ENCODE data around the gene SHROOM3.

Gene SHROOM3

GRCh38 chr4:76781698-76782595 is 346.9 kb downstream of the SHROOM3 start:
- DNase-seq (ENCODE audit: low spot score) = no peak

DNA sequence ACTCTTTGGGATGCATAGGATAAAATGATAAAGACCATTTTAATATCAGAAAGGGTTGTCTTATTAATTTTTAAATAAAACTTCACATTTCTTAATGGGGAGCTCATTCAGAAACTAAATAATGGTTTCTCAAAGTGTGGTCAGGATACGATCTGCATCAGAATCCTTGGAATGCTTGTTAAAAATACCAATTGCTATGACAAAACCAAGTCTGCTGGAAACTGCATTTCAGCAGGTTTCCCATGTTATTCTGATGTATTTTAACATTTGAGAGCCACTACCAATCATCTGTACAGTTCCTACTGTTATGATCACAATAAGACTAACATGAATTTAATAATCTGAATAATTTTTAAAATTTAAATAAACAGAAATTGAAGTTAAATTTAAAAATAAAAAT is 347.8 kb downstream of the SHROOM3 start:
- no peak for DNase-seq (ENCODE audit: low spot score)

- no peak for DNase-seq (ENCODE audit: low spot score)
Measured at GRCh38 chr4:76783836-76784235, 348.8 kb downstream of the SHROOM3 start.

GRCh38 chr4:76784237-76784636 is 349.2 kb downstream of the SHROOM3 start:
- DNase-seq (ENCODE audit: low spot score) = no peak

GRCh38 chr4:76787898-76788297 is 352.9 kb downstream of the SHROOM3 start:
- DNase-seq (ENCODE audit: low spot score) = no peak

DNA sequence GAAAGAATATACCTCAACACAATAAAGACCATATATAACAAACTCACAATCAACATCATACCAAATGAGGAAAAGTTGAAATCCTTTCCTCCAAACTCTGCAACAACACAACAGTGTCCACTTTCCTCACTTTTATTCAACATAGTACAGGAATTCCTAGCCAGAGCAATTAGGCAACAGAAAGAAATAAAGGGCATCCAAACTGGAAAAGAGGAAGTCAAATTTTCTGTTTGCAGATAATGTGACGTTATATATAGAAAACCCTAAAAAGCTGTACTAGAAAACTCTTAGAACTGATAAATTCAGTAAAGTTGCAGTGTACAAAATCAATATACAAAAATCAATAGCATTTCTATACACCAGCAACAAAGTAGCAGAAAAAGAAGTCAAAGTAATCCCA is 355.3 kb downstream of the SHROOM3 start:
- DNase-seq (ENCODE audit: low spot score) = no peak

DNA sequence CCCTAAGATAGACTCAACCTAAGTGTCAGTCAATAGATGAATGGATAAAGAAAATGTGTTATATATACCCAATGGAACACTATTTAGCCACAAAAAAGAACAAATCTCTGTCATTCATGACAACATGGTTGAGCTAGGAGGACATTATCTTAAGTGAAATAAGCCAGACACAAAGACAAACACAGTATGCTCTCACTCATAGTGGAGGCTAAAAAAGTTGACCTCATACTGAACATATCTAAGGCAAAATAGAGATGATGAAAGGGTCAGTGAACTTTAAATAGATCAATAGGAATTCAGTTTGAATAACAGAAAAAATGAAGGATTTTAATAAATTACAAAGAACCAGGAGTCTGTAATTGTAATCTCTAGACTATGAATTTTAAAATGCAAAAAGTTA is 356.4 kb downstream of the SHROOM3 start:
- DNase-seq (ENCODE audit: low spot score) = no peak

DNA sequence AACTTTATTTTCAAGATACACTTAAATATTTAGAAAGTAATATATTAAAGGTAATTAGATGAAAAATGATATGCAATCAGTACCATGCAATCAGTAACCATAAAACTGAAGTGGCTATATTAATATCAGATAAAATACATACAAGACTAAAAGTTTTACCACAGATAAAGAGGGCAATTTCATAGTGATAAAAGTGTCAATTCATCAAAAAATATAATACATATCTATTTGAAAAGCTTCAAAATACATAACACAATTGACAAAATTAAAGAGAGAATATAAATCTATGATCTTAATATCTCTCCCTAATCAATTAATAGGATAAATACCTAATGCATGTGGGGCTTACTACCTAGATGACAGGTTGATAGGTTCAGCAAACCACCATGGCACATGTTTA is 357.4 kb downstream of the SHROOM3 start:
- DNase-seq (ENCODE audit: low spot score) = no peak

- no peak for DNase-seq (ENCODE audit: low spot score)
Measured at GRCh38 chr4:76795243-76795642, 360.2 kb downstream of the SHROOM3 start.

- DNase-seq (ENCODE audit: low spot score) = no peak
Measured at GRCh38 chr4:76799140-76799539, 364.1 kb downstream of the SHROOM3 start.

DNA sequence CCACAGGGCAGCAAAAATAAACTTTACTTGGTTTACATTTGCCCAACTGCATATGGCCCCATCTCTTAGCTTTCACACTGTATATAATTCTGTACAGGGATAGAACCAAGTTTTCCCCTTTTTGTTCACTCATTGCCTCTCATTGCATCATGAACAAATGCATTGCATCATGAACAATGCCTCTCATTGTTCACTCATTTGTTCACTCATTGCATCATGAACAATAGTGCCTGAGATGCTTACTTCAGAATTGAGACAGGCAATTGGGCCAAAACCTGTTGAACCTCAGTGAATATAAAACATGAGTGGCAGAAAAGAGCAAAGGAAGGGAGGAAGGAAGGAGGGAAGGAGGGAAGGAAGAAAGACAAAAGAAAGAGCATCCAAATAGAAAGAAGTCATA is 364.7 kb downstream of the SHROOM3 start:
- DNase-seq (ENCODE audit: low spot score) = no peak

- DNase-seq (ENCODE audit: low spot score) = no peak
Measured at GRCh38 chr4:76800902-76801301, 365.9 kb downstream of the SHROOM3 start.

DNA sequence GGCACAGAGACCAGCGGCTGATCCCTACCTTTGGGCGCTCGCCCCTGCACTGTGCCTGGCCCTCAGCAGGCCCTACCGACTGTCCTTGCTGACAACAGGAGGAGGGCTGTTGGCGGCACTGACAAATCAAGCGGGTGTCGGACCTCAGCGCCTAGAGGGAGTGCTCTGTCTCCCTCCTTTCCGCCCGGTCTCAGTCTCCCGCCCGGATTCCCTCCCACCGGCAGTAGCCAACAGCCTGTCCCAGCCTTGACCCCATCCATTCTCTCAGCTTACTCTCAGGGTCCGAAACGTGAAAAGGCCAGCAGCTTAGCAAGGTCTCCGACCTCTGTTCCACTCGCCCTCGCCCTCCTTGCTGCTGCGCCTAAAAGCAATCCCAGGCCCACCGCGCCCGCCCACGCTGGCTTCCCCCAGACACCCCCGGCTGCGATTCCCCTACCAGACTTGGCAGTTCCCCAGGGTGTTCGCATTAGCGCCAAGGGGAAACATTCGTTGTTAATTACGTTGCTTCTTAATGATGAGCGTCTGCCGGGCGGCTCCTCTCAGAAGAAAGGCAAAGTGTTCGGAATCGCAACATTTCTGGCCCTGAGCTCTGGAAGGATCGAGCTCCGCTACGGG is 366.7 kb downstream of the SHROOM3 start:
- peak; percentile 73 for DNase-seq (ENCODE audit: low spot score)

DNA sequence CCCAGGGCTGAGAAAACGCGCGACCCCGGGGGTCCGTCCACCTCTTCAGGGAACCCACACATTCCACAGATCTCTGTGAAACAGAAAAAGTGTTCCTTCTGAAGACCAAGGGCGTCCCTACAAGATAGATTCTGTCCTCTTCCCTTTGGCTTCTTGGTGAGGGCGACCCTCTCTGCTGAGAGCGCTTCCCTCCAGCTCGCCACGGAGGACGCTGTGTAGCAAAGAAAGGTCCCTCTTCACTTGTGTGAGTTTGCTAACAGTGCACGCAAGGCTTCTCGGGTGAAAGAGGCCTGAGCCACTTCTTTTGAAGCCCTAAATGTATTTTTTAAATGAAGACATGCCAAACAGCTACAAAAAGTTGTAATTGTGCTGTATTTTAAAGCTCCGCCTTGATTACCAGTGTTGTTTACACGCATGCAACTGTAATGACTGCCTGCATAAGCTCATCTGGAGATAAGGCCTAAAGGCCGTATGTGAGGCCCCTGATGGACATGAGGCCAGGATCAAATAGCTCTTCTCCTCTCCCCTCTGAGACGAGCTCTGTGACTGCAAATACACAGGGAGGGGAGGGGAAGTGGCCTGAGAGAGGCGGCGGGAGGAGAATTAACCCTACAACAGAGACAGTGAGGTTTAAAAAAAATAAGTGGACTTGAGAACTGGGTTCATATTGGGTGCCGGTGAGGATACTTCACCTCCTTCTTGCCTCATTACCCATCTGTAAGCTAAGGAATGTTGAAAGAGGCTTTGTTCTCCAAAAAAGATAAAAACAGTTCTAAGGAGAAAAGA is 367.4 kb downstream of the SHROOM3 start:
- no peak for DNase-seq (ENCODE audit: low spot score)

DNA sequence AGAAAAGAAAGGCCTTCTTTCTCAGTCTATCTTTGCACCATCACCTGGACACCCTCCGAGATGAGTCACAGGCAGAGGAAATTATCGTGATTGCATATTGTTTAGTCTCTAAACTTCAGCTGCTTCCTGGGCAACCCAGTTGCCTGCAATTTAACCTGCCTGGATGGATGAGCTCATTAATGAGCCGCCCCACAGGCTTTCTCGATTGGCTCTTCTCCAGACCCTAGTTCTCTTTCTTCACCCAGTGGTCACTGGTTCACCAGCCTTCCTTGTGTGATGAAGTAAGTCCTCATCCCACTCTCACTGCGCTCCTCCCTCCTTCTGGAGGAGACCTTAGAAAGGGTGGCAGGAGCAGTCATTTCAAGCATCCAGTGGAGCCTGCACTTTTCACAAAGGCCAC is 368.5 kb downstream of the SHROOM3 start:
- DNase-seq (ENCODE audit: low spot score) = no peak

- DNase-seq (ENCODE audit: low spot score) = no peak
Measured at GRCh38 chr4:76804096-76804495, 369.1 kb downstream of the SHROOM3 start.

DNA sequence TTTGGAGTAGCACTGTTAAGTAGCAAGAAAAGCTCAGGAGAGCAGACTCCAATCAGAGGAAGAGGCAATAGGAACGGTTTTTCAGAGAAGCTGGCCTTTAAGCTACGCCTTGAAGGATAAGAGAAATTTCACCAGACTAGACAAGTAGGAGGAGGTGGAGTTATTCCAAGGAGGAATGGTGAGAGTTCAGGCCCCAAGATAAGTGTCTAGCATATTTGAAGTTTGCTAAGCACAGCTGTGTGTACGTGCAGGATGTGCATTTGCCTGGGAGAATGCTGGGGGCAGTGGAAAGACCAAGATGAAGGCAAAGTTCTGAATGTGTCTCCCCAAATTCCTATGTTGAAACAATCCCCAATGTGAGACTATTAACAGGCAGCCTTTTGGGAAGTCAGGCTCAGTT is 371.3 kb downstream of the SHROOM3 start:
- no peak for DNase-seq (ENCODE audit: low spot score)

- no peak for DNase-seq (ENCODE audit: low spot score)
Measured at GRCh38 chr4:76806757-76807156, 371.7 kb downstream of the SHROOM3 start.

DNA sequence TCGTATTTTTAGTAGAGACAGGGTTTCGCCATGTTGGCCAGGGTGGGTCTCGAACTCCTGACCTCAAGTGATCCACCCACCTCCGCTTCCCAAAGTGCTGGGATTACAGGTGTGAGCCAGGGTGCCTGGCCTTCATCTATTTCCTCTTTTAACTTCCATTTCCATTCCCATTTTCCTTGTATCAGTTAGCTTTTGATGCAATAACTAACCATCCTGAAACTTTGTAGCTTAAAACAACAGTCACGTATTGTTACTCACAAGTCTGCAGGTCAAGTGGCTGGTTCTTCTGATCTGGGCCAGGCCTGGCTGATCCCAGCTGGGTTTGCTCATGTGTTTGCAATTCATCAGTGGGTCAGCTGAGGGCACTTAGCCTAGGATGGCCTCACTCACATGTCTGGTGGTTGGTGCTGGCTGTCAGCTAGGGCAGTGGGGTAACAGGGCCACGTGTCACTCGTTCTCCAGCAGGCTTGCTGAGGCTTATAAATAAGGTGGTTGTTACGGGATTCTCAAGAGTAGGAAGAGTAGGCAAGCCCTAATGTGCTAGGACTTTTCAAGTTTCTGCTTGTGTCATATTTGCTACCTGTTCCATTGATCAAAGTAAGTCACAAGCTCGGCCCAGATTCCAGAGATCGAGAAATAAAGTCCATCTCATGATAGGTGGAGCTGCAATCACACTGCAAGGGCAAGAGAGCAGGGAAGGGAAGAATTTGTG is 374.7 kb downstream of the SHROOM3 start:
- DNase-seq (ENCODE audit: low spot score) = no peak

- peak; percentile 78 for DNase-seq (ENCODE audit: low spot score)
Measured at GRCh38 chr4:76811604-76812412, 376.8 kb downstream of the SHROOM3 start.

DNA sequence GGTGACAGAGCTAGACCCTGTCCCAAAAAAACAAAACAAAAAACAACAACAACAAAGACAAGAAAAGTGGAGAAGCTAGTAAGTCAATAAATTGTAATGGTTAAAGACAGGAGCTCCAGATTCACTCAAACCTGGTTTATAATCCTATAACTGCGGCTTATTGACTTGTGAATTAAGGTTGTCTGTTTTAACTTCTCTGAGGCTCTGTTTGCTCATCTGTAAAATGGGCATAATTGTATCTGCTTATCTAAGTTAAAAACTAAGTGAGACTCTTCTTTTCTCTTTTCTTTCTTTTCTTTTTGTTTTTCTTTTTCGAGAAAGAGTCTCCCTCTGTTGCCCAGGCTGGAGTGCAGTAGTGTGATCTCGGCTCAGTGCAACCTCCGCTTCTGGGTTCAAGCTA is 378.0 kb downstream of the SHROOM3 start:
- DNase-seq (ENCODE audit: low spot score) = no peak

Data from left forelimb (tissue), 1 donor.